HuH-7 (cell line): ENCODE data around the gene ZNF416.

ENCODE experiments used
- DNase-seq: peaks from one replicate; pipeline ENCODE4 v3.0.0; 2011; ENCODE audit warnings: low spot score

ZNF416 gene

DNA sequence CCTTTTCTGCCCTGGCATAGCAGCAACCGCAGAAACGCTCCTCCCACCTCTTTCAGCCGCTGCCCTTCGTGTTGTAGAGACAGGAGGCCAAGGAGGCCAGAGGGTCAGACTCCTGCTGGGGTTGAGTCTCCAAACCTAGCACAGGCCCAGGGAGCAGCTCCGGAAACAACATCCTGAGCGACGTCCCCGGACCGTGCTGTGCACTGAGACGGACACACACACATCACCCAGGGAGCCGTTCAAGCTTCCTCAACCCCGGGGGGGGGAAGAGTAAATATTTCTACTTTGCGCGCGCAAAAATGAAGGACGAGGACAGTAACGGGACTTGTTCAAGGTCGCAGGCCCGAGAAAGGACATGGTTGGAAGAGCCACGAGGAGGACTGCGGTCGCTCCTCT lies 19.7 kb downstream of the ZNF416 start:
- peak; percentile 36 for DNase-seq

DNA sequence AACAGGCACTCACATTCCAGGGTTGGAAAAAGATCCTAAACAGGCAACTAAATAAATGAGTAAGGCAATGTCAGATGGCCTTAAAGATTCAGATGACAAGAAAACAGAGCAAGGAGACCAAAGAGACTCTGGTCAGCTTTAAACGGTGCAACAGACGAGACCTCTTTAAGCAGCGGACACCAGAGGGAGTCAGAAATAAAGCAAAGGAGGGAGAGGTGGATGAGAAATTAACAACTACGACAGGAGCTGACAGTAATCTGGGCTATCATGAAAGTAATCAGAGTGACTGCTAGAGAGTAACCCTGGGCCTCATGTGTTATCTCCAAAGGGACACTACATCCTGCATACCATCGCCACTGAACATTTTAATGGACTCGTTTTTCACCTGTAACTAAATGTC lies 20.2 kb downstream of the ZNF416 start:
- DNase-seq, result no peak

DNA sequence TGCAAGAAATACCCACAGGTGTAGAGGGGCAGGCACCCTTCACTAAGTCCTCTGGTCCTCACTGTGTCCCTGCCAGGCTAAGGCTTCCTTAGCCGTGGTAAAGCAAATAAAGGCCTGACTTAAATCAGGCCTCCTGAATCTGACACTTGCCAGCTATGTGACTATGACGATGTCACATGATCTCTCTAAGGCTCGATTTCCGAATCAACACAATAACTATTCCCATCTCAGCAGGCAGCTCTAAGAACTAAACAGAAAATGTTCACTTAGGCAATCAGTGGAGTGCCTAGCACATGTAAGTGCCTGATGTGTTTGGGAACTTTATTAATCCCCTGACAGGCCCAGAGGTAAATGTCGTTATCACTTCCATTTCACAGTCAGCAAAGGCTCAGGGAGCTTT lies 21.1 kb downstream of the ZNF416 start:
- no peak for DNase-seq

DNA sequence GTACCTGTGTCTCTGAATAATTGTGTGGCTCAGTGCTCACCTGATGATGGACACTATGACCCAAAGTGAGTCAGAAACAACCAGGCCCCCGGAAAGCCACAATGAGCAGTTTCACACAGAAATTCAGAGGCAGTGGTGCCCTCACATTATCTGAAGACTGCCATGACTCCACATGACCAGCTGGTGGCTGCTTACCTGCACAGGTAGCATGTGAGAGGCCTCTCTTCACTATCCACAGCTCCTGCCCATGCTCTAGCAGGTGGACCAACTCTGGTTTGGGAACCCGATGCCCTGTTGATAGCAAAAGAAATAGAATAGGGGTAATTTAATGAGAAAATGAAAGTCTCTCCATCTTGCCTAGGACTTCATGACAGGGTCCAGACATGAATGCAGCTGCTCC lies 26.3 kb downstream of the ZNF416 start:
- DNase-seq, result no peak

DNA sequence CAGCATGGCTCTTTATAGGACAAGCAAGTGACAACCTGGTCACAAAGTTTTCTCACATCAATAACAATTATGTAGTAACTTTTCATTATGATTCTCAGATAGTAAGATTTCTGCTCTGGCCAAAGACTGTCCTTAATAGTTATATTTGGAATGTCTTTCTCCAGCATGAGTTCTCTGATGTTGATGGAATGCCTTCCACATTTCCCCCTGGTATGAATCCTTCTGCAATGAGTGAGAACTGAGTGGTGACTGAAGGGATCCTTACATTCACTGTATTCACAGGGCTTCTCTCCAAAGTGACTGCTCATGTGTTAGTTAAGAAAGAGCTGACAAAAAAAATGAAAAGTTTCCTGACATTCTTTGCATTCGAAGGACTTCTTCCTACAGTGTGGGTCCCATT lies 32.2 kb downstream of the ZNF416 start:
- DNase-seq, result no peak

DNA sequence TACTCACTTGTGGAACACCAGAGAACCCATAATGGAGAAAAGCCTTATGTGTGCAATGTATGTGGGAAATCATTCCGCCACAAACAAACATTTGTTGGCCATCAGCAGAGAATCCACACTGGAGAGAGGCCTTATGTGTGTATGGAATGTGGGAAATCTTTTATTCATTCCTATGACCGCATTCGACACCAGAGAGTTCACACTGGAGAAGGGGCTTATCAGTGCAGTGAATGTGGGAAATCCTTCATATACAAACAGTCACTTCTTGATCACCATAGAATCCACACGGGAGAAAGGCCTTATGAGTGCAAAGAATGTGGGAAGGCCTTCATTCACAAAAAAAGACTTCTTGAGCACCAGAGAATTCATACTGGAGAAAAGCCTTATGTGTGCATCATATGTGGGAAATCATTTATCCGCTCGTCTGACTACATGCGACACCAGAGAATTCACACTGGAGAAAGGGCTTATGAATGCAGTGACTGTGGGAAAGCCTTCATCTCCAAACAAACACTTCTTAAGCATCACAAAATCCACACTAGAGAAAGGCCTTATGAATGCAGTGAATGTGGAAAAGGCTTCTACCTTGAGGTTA lies 40.7 kb downstream of the ZNF416 start:
- no peak for DNase-seq

DNA sequence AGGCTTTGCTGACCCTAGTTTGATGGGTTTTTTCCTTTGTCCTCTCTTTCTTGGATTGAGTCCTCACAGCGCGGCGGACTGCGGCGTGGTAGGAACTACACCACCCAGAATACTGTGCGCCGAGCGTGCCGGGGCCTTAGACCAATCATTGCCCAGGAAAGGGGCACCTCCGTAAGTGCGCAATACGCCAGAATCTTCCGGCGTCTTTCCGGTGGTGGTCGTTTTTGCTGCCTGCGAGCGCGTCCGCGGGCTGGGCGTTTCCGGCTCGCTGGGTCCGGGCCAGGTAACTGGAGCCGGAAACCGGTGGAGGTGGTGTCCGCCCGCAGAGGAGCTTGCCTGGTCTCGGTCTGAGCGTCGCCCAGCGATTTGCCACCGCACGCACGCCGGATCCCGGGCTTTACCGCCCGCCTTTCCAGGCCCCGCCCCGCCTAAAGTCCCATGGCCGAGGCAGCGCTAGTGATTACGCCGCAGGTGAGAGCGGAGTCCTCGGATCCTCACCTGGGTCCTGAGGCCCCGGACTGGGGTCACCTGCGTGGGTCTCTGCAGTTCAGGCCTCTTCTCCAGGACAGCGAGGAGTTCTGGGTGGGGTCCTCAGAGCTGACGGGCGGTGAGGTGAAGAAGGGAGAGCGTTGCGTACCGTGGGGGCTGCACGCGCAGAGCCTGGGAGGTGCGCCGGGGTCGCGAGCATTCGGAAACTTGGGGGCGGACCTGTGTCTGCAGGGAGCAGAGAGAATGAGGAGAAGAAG lies 51.4 kb downstream of the ZNF416 start, which contains the start of gene ZNF549:
ZNF549 (plus strand) TSS at position 221 of the 746 bp plus-strand sequence; CDS start at position 439, 218 bp downstream.
- DNase-seq, result no peak
